Measurements from ENCODE around the gene CBX8. TPM values are rescaled to one million over a fixed set of nuclear protein-coding genes. Genes with fewer than 3 reads are reported as not detected.
A peak's percentile ranks its signal among the peaks of the same experiment; 100 is the strongest.

Gene CBX8
- polyA plus RNA-seq (2013, experiment 1 of 2), result 2.9 TPM
- polyA plus RNA-seq (2013, experiment 2 of 2), result 2.8 TPM

DNA sequence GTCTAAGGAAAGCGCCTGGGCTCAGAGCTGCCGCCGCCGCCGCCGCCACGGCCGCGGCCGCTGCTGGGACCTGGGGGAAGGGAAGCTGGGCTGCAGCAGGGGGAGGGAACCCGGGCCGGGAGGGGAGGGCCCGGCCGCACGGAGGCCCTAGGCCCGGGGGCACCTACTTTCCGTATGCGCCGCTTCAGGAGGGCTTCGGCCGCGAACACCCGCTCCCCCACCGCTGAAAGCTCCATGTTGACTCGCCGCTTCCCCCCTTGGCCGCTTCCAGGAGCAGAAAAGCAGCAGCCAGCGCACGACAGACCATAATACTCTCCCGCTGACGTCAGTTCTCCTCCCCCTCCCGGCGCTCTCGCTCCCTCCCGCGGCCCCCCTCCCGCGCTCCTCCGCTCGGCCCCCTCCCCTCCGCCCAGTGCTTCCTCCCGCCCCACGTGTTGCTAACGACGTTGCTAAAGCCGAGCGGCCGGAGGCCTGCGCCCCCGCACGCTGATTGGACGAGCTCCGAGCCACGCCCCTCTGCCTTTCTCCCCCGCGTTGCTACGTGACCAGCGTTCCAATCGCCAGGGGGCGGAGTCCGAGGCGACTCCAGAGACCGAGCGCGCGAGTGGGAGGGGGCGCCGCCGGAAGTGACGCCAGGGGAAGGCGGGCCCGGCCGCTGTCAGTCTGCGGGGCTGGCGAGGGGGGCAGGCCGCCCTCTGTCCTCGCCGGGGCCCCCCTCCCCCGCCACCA, at the start of gene CBX8:
Gene CBX8 (minus strand): TSS at position 315 of the 729 bp plus-strand sequence. CDS start 79 bp downstream, at position 236.
- Histone ChIP-seq H3K27me3 (ENCODE audit: control insufficient read depth in 1 of 2, insufficient read depth in 1 of 2, low read length in 2 of 2) (peaks cover 45 to 53% of the 10 kb centered on the region in 2 experiments), H3K79me1 (replicated peaks; ENCODE audit: low read length, poor library complexity, severe bottlenecking) (peaks cover 11% of the 10 kb centered on the region), H4K91ac (ENCODE audit: low read length) (peak within 1 kb of the TSS; percentile 82), H2BK12ac (ENCODE audit: low read length in 2 of 2) (peak within 1 kb of the TSS in 1 of 2 experiments; percentile 45), H2BK15ac (ENCODE audit: low read depth, poor library complexity, severe bottlenecking) (peak within 1 kb of the TSS; percentile 93), H3K9me3 (ENCODE audit: control insufficient read depth, low read length) (peaks cover 4% of the 10 kb centered on the region), H3K9ac (ENCODE audit: low read length) (peak within 1 kb of the TSS; percentile 91), H3K4ac (ENCODE audit: low read depth in 1 of 2, low read length in 2 of 2) (peak within 1 kb of the TSS; percentile 59 to 84), H2AK5ac (ENCODE audit: low read length, severe bottlenecking) (peak within 1 kb of the TSS; percentile 63), H3K18ac (ENCODE audit: low read depth in 1 of 2, low read length in 2 of 2) (peak within 1 kb of the TSS; percentile 96 to 99), H4K8ac (ENCODE audit: low read length) (peak within 1 kb of the TSS; percentile 92), H3K4me2 (ENCODE audit: low read length, poor library complexity, severe bottlenecking) (peak within 1 kb of the TSS; percentile 90), H3K14ac (ENCODE audit: low read length in 2 of 2) (peak within 1 kb of the TSS in 1 of 2 experiments; percentile 88), H2BK5ac (ENCODE audit: low read depth, low read length, poor library complexity, severe bottlenecking) (peak within 1 kb of the TSS; percentile 51), H3K4me1 (ENCODE audit: control insufficient read depth, insufficient read depth, low read depth, low read length) (peaks cover 51% of the 10 kb centered on the region), H2AFZ (ENCODE audit: low read depth, low read length) (peak within 1 kb of the TSS; percentile 90), H3K27ac (ENCODE audit: low read length, poor library complexity, severe bottlenecking) (peak within 1 kb of the TSS; percentile 85), H3K36me3 (ENCODE audit: control insufficient read depth in 1 of 2, insufficient read depth in 2 of 2, low read depth in 1 of 2, low read length in 2 of 2) (peaks cover 0 to 14% of the 10 kb centered on the region in 2 experiments), H3K23ac (ENCODE audit: low read length in 2 of 2) (peak within 1 kb of the TSS in 1 of 2 experiments; percentile 74), H2BK120ac (ENCODE audit: low read depth, low read length) (peak within 1 kb of the TSS; percentile 99), H3K4me3 (ENCODE audit: insufficient read depth in 1 of 2, low read depth in 1 of 2, low read length in 2 of 2) (peak within 1 kb of the TSS; percentile 81 to 82)
- under 1% methylated on average over 43 of the region's 79 CpGs for WGBS
- peak; percentile 99 for DNase-seq

DNA sequence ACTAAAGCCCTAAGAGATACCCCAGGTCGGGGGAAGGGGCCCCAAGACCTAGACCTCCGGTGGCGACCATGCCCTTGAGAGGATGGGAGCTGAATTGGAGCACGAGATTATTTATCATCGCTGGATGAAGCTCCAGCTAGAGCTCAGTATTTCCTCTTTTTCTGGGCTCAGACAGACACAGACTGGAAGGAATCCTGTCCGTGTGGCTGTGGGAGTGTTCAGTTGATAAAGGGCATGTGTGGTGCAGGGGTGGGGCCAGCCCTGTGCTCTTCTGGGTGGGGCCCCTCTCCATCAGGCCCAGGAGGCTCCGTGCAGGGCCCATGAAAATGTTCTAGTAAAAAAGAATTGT, 48.7 kb upstream of the CBX8 start:
- peaks cover 36 to 42% of the 10 kb centered on the region in 2 experiments for H3K27me3 ChIP-seq (ENCODE audit: control insufficient read depth in 1 of 2, insufficient read depth in 1 of 2, low read length in 2 of 2)
- H3K27ac ChIP-seq (ENCODE audit: low read length, poor library complexity, severe bottlenecking), result no peak overlapping the region
- H2AFZ ChIP-seq (ENCODE audit: low read depth, low read length), result no peak overlapping the region
- H2BK15ac ChIP-seq (ENCODE audit: low read depth, poor library complexity, severe bottlenecking), result no peak overlapping the region
- H3K23ac ChIP-seq (ENCODE audit: low read length in 2 of 2), result no peak overlapping the region
- H3K79me1 ChIP-seq (replicated peaks; ENCODE audit: low read length, poor library complexity, severe bottlenecking), result no peaks in the 10 kb centered on the region
- DNase-seq, result no peak
- WGBS, result 16% methylated on average over 6 of the region's 7 CpGs
- no peak overlapping the region for H2BK12ac ChIP-seq (ENCODE audit: low read length in 2 of 2)
- no peak overlapping the region for H3K14ac ChIP-seq (ENCODE audit: low read length in 2 of 2)
- no peaks in the 10 kb centered on the region for H3K9me3 ChIP-seq (ENCODE audit: control insufficient read depth, low read length)
- H4K8ac ChIP-seq (ENCODE audit: low read length), result no peak overlapping the region
- no peak overlapping the region for H3K4ac ChIP-seq (ENCODE audit: low read depth in 1 of 2, low read length in 2 of 2)
- no peaks in the 10 kb centered on the region for H3K36me3 ChIP-seq (ENCODE audit: control insufficient read depth in 1 of 2, insufficient read depth in 2 of 2, low read depth in 1 of 2, low read length in 2 of 2)
- H3K4me3 ChIP-seq (ENCODE audit: insufficient read depth in 1 of 2, low read depth in 1 of 2, low read length in 2 of 2), result peak overlapping the region in 1 of 2 experiments; percentile 43
- H3K4me2 ChIP-seq (ENCODE audit: low read length, poor library complexity, severe bottlenecking), result no peak overlapping the region
- no peak overlapping the region for H2BK120ac ChIP-seq (ENCODE audit: low read depth, low read length)
- H4K91ac ChIP-seq (ENCODE audit: low read length), result no peak overlapping the region
- peak overlapping the region; percentile 13 to 47 for H3K18ac ChIP-seq (ENCODE audit: low read depth in 1 of 2, low read length in 2 of 2)
- no peak overlapping the region for H2AK5ac ChIP-seq (ENCODE audit: low read length, severe bottlenecking)
- H2BK5ac ChIP-seq (ENCODE audit: low read depth, low read length, poor library complexity, severe bottlenecking), result no peak overlapping the region
- H3K9ac ChIP-seq (ENCODE audit: low read length), result peak overlapping the region; percentile 61
- H3K4me1 ChIP-seq (ENCODE audit: control insufficient read depth, insufficient read depth, low read depth, low read length), result peaks cover 40% of the 10 kb centered on the region

DNA sequence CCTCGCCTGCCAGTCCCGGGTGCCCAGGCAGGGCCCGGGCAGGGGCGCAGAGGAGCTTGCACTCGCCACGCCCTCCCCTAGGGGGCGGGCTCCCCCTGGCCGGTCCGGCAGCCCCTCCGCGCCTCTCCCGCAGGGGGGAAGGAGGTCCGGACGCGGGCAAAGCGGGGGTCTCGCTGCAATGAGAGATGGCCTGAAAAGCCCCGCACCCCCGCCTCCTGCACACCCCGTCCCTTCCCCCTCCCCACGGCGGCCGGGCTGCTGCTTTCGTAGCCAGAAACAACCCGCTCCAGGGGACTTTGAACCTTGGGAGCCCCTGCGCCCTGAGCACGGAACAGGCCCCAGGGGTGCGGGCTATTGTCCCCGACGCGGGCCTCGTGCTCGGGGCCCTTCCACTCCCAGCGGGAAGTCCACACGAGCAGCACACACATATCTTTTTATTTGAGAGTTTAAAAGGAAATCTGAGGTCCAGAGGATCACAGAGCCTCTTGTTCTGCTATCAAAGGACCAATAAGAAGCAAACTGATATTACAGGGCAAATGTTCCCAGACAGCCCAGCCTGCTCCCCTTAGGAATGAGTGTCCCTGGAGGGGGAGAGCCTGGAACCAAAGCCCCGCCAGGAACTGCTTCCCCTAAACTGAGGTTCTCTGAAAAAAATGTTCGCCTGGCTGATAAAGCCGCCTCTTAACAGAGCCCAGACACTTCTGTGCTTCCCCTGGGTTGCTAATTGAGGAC, 48.2 kb upstream of the CBX8 start:
- WGBS, result 4% methylated on average over 22 of the region's 38 CpGs
- Histone ChIP-seq H3K4me3 (ENCODE audit: insufficient read depth in 1 of 2, low read depth in 1 of 2, low read length in 2 of 2) (peak overlapping the region; percentile 20 to 43), H4K91ac (ENCODE audit: low read length) (no peak overlapping the region), H3K4me1 (ENCODE audit: control insufficient read depth, insufficient read depth, low read depth, low read length) (peaks cover 41% of the 10 kb centered on the region), H2BK5ac (ENCODE audit: low read depth, low read length, poor library complexity, severe bottlenecking) (no peak overlapping the region), H2AK5ac (ENCODE audit: low read length, severe bottlenecking) (no peak overlapping the region), H2BK120ac (ENCODE audit: low read depth, low read length) (no peak overlapping the region), H3K79me1 (replicated peaks; ENCODE audit: low read length, poor library complexity, severe bottlenecking) (no peaks in the 10 kb centered on the region), H3K14ac (ENCODE audit: low read length in 2 of 2) (no peak overlapping the region), H3K9me3 (ENCODE audit: control insufficient read depth, low read length) (no peaks in the 10 kb centered on the region), H3K18ac (ENCODE audit: low read depth in 1 of 2, low read length in 2 of 2) (peak overlapping the region; percentile 13 to 47), H3K36me3 (ENCODE audit: control insufficient read depth in 1 of 2, insufficient read depth in 2 of 2, low read depth in 1 of 2, low read length in 2 of 2) (no peaks in the 10 kb centered on the region), H3K27ac (ENCODE audit: low read length, poor library complexity, severe bottlenecking) (no peak overlapping the region), H2BK15ac (ENCODE audit: low read depth, poor library complexity, severe bottlenecking) (peak overlapping the region; percentile 86), H3K9ac (ENCODE audit: low read length) (peak overlapping the region; percentile 61), H2AFZ (ENCODE audit: low read depth, low read length) (no peak overlapping the region), H3K4ac (ENCODE audit: low read depth in 1 of 2, low read length in 2 of 2) (no peak overlapping the region), H3K4me2 (ENCODE audit: low read length, poor library complexity, severe bottlenecking) (peak overlapping the region; percentile 62), H3K27me3 (ENCODE audit: control insufficient read depth in 1 of 2, insufficient read depth in 1 of 2, low read length in 2 of 2) (peaks cover 42 to 46% of the 10 kb centered on the region in 2 experiments), H2BK12ac (ENCODE audit: low read length in 2 of 2) (no peak overlapping the region), H3K23ac (ENCODE audit: low read length in 2 of 2) (no peak overlapping the region), H4K8ac (ENCODE audit: low read length) (peak overlapping the region; percentile 10)
- DNase-seq, result peak; percentile 37

Measured in mesenchymal stem cell (in vitro differentiated cells and primary cell).